Measurements from ENCODE around the gene FHOD3. TPM values are rescaled to one million over a fixed set of nuclear protein-coding genes. Genes with fewer than 3 reads are reported as not detected.

FHOD3 gene
- total and polyA plus RNA-seq, 2 experiments from 2014 or later = 2.7 to 8.7 TPM

- Histone ChIP-seq H3K27ac (ENCODE audit: low read depth) (no peak overlapping the region), H4K20me1 (replicated peaks; ENCODE audit: insufficient read depth) (no peaks in the 10 kb centered on the region), H2AFZ (no peak overlapping the region), H3K4me3 (no peak overlapping the region), H3K36me3 (ENCODE audit: insufficient read depth) (no peaks in the 10 kb centered on the region), H3F3A (replicated peaks; ENCODE audit: low read depth) (no peaks in the 10 kb centered on the region), H3K79me2 (replicated peaks; ENCODE audit: insufficient read depth) (no peaks in the 10 kb centered on the region), H3K4me1 (ENCODE audit: insufficient read depth) (peaks cover 12% of the 10 kb centered on the region; the same call in 1 of the 2 replicates), H3K27me3 (ENCODE audit: insufficient read depth) (no peaks in the 10 kb centered on the region), H3K4me2 (no peak overlapping the region), H3K9me2 (ENCODE audit: insufficient read depth) (0 out of 2 replicates have a peak, but pooled peaks cover 3% of the 10 kb centered on the region)
- TF ChIP-seq POLR2AphosphoS5 (IDR thresholded peaks at IDR 0.05; ENCODE audit: low read depth) (no peak), ETS1 (IDR thresholded peaks at IDR 0.05) (no peak)
- DNase-seq (ENCODE audit: low spot score) (no peak), ATAC-seq (no peak)
- Mint-ChIP-seq H3K27ac (no peak overlapping the region), H3K4me3 (no peak overlapping the region), H3K36me3 (ENCODE audit: low read depth) (no peaks in the 10 kb centered on the region), H3K9me3 (no peaks in the 10 kb centered on the region), H3K4me1 (peaks cover 21% of the 10 kb centered on the region), H3K27me3 (ENCODE audit: insufficient read depth, low read depth, poor library complexity) (no peaks in the 10 kb centered on the region)
Measured at GRCh38 chr18:36636237-36636817, 338.8 kb downstream of the FHOD3 start.

- H2AFZ ChIP-seq = no peak overlapping the region
- H3K9me2 ChIP-seq (ENCODE audit: insufficient read depth) = 0 out of 2 replicates have a peak, but pooled peaks cover 3% of the 10 kb centered on the region
- no peak overlapping the region for H3K4me2 ChIP-seq
- Mint-ChIP-seq H3K4me1 (peaks cover 21% of the 10 kb centered on the region), H3K27ac (no peak overlapping the region), H3K27me3 (ENCODE audit: insufficient read depth, low read depth, poor library complexity) (no peaks in the 10 kb centered on the region), H3K4me3 (no peak overlapping the region), H3K9me3 (no peaks in the 10 kb centered on the region), H3K36me3 (ENCODE audit: low read depth) (no peaks in the 10 kb centered on the region)
- ATAC-seq = no peak
- no peaks in the 10 kb centered on the region for H3F3A ChIP-seq (replicated peaks; ENCODE audit: low read depth)
- peaks cover 12% of the 10 kb centered on the region; the same call in 1 of the 2 replicates for H3K4me1 ChIP-seq (ENCODE audit: insufficient read depth)
- DNase-seq (ENCODE audit: low spot score) = no peak
- no peak overlapping the region for H3K27ac ChIP-seq (ENCODE audit: low read depth)
- H3K4me3 ChIP-seq = no peak overlapping the region
- no peaks in the 10 kb centered on the region for H3K36me3 ChIP-seq (ENCODE audit: insufficient read depth)
- no peaks in the 10 kb centered on the region for H3K79me2 ChIP-seq (replicated peaks; ENCODE audit: insufficient read depth)
- no peaks in the 10 kb centered on the region for H3K27me3 ChIP-seq (ENCODE audit: insufficient read depth)
- no peaks in the 10 kb centered on the region for H4K20me1 ChIP-seq (replicated peaks; ENCODE audit: insufficient read depth)
- TF ChIP-seq NANOG (IDR thresholded peaks at IDR 0.05; ENCODE audit: borderline replicate concordance) (no peak), EZH2 (IDR thresholded peaks at IDR 0.05; ENCODE audit: low read depth, unreplicated experiment) (no peak), CTCF (conservative IDR thresholded peaks at IDR 0.05; ENCODE audit: low read depth in 2 of 2) (no peak), ZNF331 (CRISPR knock-in tag; IDR thresholded peaks at IDR 0.05; ENCODE audit: low read depth) (no peak), POLR2AphosphoS5 (IDR thresholded peaks at IDR 0.05; ENCODE audit: low read depth) (no peak), CREB1 (CRISPR knock-in tag; IDR thresholded peaks at IDR 0.05; ENCODE audit: low read depth) (no peak), EZH2phosphoT487 (IDR thresholded peaks at IDR 0.05; ENCODE audit: unreplicated experiment) (no peak)
Measured at GRCh38 chr18:36638224-36638623, 340.7 kb downstream of the FHOD3 start.
